H1 (cell line): ENCODE data around the gene SSX2IP. TPM values are rescaled to one million over a fixed set of nuclear protein-coding genes. Genes with fewer than 3 reads are reported as not detected.

ENCODE experiments used
- CTCF ChIA-PET: fragments of 300-600 bp; sonication (Branson Sonifier 250); formaldehyde crosslinking; loops from one replicate; lab custom pipeline; 2021; ENCODE audit not compliant: partially characterized antibody; lab: Charles Lee
- POLR2A ChIA-PET: fragments of 300-600 bp; sonication (Branson Sonifier 250); formaldehyde crosslinking; loops from one replicate; lab custom pipeline; 2021; ENCODE audit warnings: inconsistent platforms; ENCODE audit not compliant: partially characterized antibody; lab: Charles Lee
- DNase-seq, 2 experiments: peaks; one replicate each; pipeline versions ENCODE4 v3.0.0 to v3.0.0-alpha.2; 2010 to 2022; ENCODE audit warnings: low spot score in 2 of 2, low read depth in 1 of 2, mixed read lengths in 1 of 2
- FAIRE-seq: peaks from 2 replicates; lab custom pipeline; 2011; peaks lifted over from hg19 to GRCh38; lab: Jason Lieb, UNC
- H2AFZ ChIP-seq: 2 replicates; pipeline ENCODE4 v1.8.1; 2012; ENCODE audit warnings: low read length, inconsistent platforms
- H2AK5ac ChIP-seq: 2 replicates; pipeline ENCODE4 v1.6.1; 2013; ENCODE audit warnings: low read depth, low read length
- H2BK120ac ChIP-seq: replicated peaks from 2 replicates; pipeline ENCODE3; 2013; ENCODE audit warnings: low read depth, low read length, inconsistent platforms
- H2BK12ac ChIP-seq: 2 replicates; pipeline ENCODE4 v1.6.1; 2013; ENCODE audit warnings: low read depth, low read length
- H2BK15ac ChIP-seq: 2 replicates; pipeline ENCODE4 v1.6.1; 2013; ENCODE audit warnings: low read length
- H2BK20ac ChIP-seq: 2 replicates; pipeline ENCODE4 v1.6.1; 2013; ENCODE audit warnings: low read length
- H2BK5ac ChIP-seq: 2 replicates; pipeline ENCODE4 v1.6.1; 2013; ENCODE audit warnings: low read depth, low read length
- H3K14ac ChIP-seq: 2 replicates; pipeline ENCODE4 v1.6.1; 2013; ENCODE audit warnings: inconsistent platforms; ENCODE audit not compliant: insufficient read length
- H3K18ac ChIP-seq: 2 replicates; pipeline ENCODE4 v1.6.1; 2013; ENCODE audit warnings: low read length; ENCODE audit errors: extremely low read depth
- H3K23ac ChIP-seq: 2 replicates; pipeline ENCODE4 v1.6.1; 2013; ENCODE audit warnings: inconsistent platforms; ENCODE audit not compliant: insufficient read length
- H3K23me2 ChIP-seq: 2 replicates; pipeline ENCODE4 v1.6.1; 2013; ENCODE audit warnings: low read depth, low read length
- H3K27ac ChIP-seq: 2 replicates; pipeline ENCODE4 v1.6.1; 2011; ENCODE audit warnings: low read depth, low read length, inconsistent platforms
- H3K27me3 ChIP-seq, 4 experiments: replicated peaks in 1 of 4; 1 replicate in 1 of 4; 2 replicates in 3 of 4; pipeline versions ENCODE4 v1.6.1 to v1.8.1; 2011 to 2013; ENCODE audit warnings: low read length in 3 of 4, mild to moderate bottlenecking in 3 of 4, inconsistent platforms in 2 of 4, mixed read lengths in 2 of 4, moderate library complexity in 1 of 4; ENCODE audit not compliant: control insufficient read depth in 3 of 4, insufficient read depth in 3 of 4; ENCODE audit errors: extremely low read depth in 1 of 4
- H3K36me3 ChIP-seq, 4 experiments: 2 replicates each; pipeline versions ENCODE4 v1.6.1 to v1.8.1; 2011 to 2013; ENCODE audit warnings: mild to moderate bottlenecking in 4 of 4, low read length in 3 of 4, moderate library complexity in 2 of 4, control low read depth in 1 of 4, inconsistent platforms in 1 of 4; ENCODE audit not compliant: insufficient read depth in 4 of 4, control insufficient read depth in 2 of 4
- H3K4ac ChIP-seq: replicated peaks from 2 replicates; pipeline ENCODE3; 2013; ENCODE audit warnings: low read length, low read depth, mixed read lengths, inconsistent platforms; ENCODE audit not compliant: insufficient read length
- H3K4me1 ChIP-seq, 4 experiments: replicated peaks in 1 of 4; 1 replicate in 1 of 4; 2 replicates in 3 of 4; pipeline versions ENCODE4 v1.6.1 to v1.8.1; 2011 to 2013; ENCODE audit warnings: low read length in 3 of 4, inconsistent platforms in 2 of 4, mixed read lengths in 1 of 4; ENCODE audit not compliant: insufficient read depth in 4 of 4, control insufficient read depth in 3 of 4
- H3K4me2 ChIP-seq, 2 experiments: 2 replicates each; pipeline versions ENCODE4 v1.6.1 to v1.8.1; 2011 to 2013; ENCODE audit warnings: low read depth in 2 of 2, low read length in 2 of 2, control low read depth in 1 of 2, inconsistent platforms in 1 of 2, mild to moderate bottlenecking in 1 of 2; ENCODE audit not compliant: insufficient read depth in 1 of 2
- H3K4me3 ChIP-seq, 4 experiments: fragments of 200-600, 300-600 bp in 1 of 4; sonication (generic), shearing (Covaris generic), sonication (Bioruptor Twin) in 1 of 4; 2 replicates each; pipeline versions ENCODE4 v1.5.1 to v1.8.1; 2011 to 2016; ENCODE audit warnings: low read length in 4 of 4, low read depth in 3 of 4, control low read depth in 2 of 4, inconsistent platforms in 2 of 4, mild to moderate bottlenecking in 2 of 4, mixed read lengths in 1 of 4, moderate library complexity in 1 of 4; ENCODE audit not compliant: insufficient read depth in 2 of 4; ENCODE audit errors: extremely low read depth in 1 of 4
- H3K56ac ChIP-seq: replicated peaks from 2 replicates; pipeline ENCODE3; 2013; ENCODE audit warnings: low read depth, mild to moderate bottlenecking, mixed read lengths, low read length, inconsistent platforms; ENCODE audit not compliant: insufficient read length
- H3K79me1 ChIP-seq: 2 replicates; pipeline ENCODE4 v1.6.1; 2013; ENCODE audit warnings: low read depth, low read length, control low read depth
- H3K79me2 ChIP-seq, 2 experiments: 2 replicates each; pipeline versions ENCODE4 v1.6.1 to v1.8.1; 2012 to 2013; ENCODE audit warnings: low read length in 2 of 2, mild to moderate bottlenecking in 2 of 2, inconsistent platforms in 1 of 2; ENCODE audit not compliant: insufficient read depth in 2 of 2, control insufficient read depth in 1 of 2
- H3K9ac ChIP-seq, 4 experiments: replicated peaks in 1 of 4; 1 replicate in 1 of 4; 2 replicates in 3 of 4; pipeline versions ENCODE4 v1.6.1 to v1.8.1; 2011 to 2013; ENCODE audit warnings: low read depth in 3 of 4, low read length in 3 of 4, control low read depth in 2 of 4, mild to moderate bottlenecking in 2 of 4, moderate library complexity in 2 of 4, inconsistent platforms in 1 of 4; ENCODE audit errors: extremely low read depth in 1 of 4
- H3K9me3 ChIP-seq, 2 experiments: 2 replicates each; pipeline versions ENCODE4 v1.6.1 to v1.8.1; 2012 to 2013; ENCODE audit warnings: mild to moderate bottlenecking in 2 of 2, moderate library complexity in 2 of 2, control low read depth in 1 of 2, inconsistent platforms in 1 of 2, low read depth in 1 of 2, low read length in 1 of 2, mixed read lengths in 1 of 2; ENCODE audit not compliant: insufficient read depth in 2 of 2
- H4K20me1 ChIP-seq, 2 experiments: replicated peaks in 1 of 2; 2 replicates each; pipeline versions ENCODE3 to v1.8.1; 2011 to 2013; ENCODE audit warnings: inconsistent platforms in 2 of 2, low read length in 2 of 2, mild to moderate bottlenecking in 1 of 2; ENCODE audit not compliant: insufficient read depth in 2 of 2, control insufficient read depth in 1 of 2
- H4K5ac ChIP-seq: 2 replicates; pipeline ENCODE4 v1.6.1; 2013; ENCODE audit warnings: low read length, low read depth, mixed read lengths, inconsistent platforms; ENCODE audit not compliant: insufficient read length
- H4K8ac ChIP-seq: 2 replicates; pipeline ENCODE4 v1.8.0; 2013; ENCODE audit warnings: mild to moderate bottlenecking, moderate library complexity, low read length, inconsistent platforms; ENCODE audit not compliant: insufficient read depth; ENCODE audit errors: extremely low read depth
- H4K91ac ChIP-seq: replicated peaks from 2 replicates; pipeline ENCODE3; 2013; ENCODE audit warnings: low read length, mixed read lengths, inconsistent platforms; ENCODE audit not compliant: insufficient read length
- BCL11A ChIP-seq, 2 experiments: IDR thresholded peaks; one replicate each; pipeline ENCODE4 v1.6.1; 2011; ENCODE audit warnings: low read depth in 2 of 2, low read length in 2 of 2, mild to moderate bottlenecking in 2 of 2
- CBX8 ChIP-seq: fragments of 300-800, 300-1000 bp; sonication (generic); IDR thresholded peaks from 2 replicates; pipeline ENCODE4 v1.7.1; 2016; ENCODE audit warnings: low read depth, low read length, borderline replicate concordance
- CEBPB ChIP-seq: IDR thresholded peaks from 2 replicates; pipeline ENCODE4 v1.6.1; 2012; ENCODE audit warnings: low read depth, low read length
- CREB1 ChIP-seq: IDR thresholded peaks from 2 replicates; pipeline ENCODE4 v1.6.1; 2012; ENCODE audit warnings: inconsistent platforms
- EGR1 ChIP-seq: IDR thresholded peaks from 2 replicates; pipeline ENCODE4 v1.6.1; 2011; ENCODE audit warnings: low read depth, low read length, borderline replicate concordance
- FOSL1 ChIP-seq: IDR thresholded peaks from 2 replicates; pipeline ENCODE4 v1.6.1; 2011; ENCODE audit warnings: mild to moderate bottlenecking, low read depth, low read length, moderate library complexity; ENCODE audit not compliant: insufficient read depth
- NANOG ChIP-seq: IDR thresholded peaks from 2 replicates; pipeline ENCODE4 v1.6.1; 2011; ENCODE audit warnings: low read length, low read depth, mild to moderate bottlenecking, inconsistent platforms; ENCODE audit not compliant: insufficient read depth, poor library complexity, severe bottlenecking
- POLR2A ChIP-seq, 2 experiments: IDR thresholded peaks; 1 replicate in 1 of 2; 2 replicates in 1 of 2; pipeline ENCODE4 v1.6.1; 2011; ENCODE audit warnings: low read depth in 2 of 2, low read length in 2 of 2, mild to moderate bottlenecking in 2 of 2; ENCODE audit errors: control extremely low read depth in 1 of 2
- RAD21 ChIP-seq, 2 experiments: IDR thresholded peaks in 1 of 2; conservative IDR thresholded peaks in 1 of 2; 2 replicates each; pipeline ENCODE4 v1.6.1; 2011; ENCODE audit warnings: low read depth in 2 of 2, low read length in 2 of 2, improper control_type of control experiment in 1 of 2, inconsistent platforms in 1 of 2, mild to moderate bottlenecking in 1 of 2, moderate library complexity in 1 of 2
- RBBP5 ChIP-seq: IDR thresholded peaks from 2 replicates; pipeline ENCODE4 v1.7.1; 2012; ENCODE audit warnings: low read depth, mild to moderate bottlenecking, inconsistent platforms, low read length, moderate library complexity, borderline replicate concordance
- SIN3A ChIP-seq, 2 experiments: IDR thresholded peaks in 1 of 2; conservative IDR thresholded peaks in 1 of 2; 2 replicates each; pipeline ENCODE4 v1.6.1; 2011 to 2012; ENCODE audit warnings: low read length in 2 of 2, improper control_type of control experiment in 1 of 2, low read depth in 1 of 2, mild to moderate bottlenecking in 1 of 2
- USF2 ChIP-seq: IDR thresholded peaks from 2 replicates; pipeline ENCODE4 v1.6.1; 2011; ENCODE audit warnings: low read length, improper control_type of control experiment
- ZNF274 ChIP-seq: IDR thresholded peaks from 2 replicates; pipeline ENCODE4 v1.7.0; 2012; ENCODE audit warnings: low read length, borderline replicate concordance; ENCODE audit errors: extremely low read depth
- WGBS, 2 experiments: shearing (Covaris generic) in 1 of 2; methylation state at CpG; one replicate each; pipeline versions ENCODE4 v1.1.6 to v1.1.7; 2013 to 2015; ENCODE audit warnings: low lambda C conversion rate in 2 of 2, mixed read lengths in 2 of 2, inconsistent platforms in 1 of 2, low coverage in 1 of 2, missing lambda C conversion rate in 1 of 2; ENCODE audit not compliant: insufficient replicate concordance in 2 of 2, insufficient coverage in 1 of 2, insufficient read length in 1 of 2; ENCODE audit errors: extremely low coverage in 1 of 2, missing lambda C conversion rate in 1 of 2; 5-methylcytosine and 5-hydroxymethylcytosine counted together
- polyA plus RNA-seq, 7 experiments: library from polyadenylated mRNA; depleted of rRNA in 3 of 7; stranded (reverse) in 5 of 7; unstranded in 2 of 7; fragments of >200 nt in 5 of 7; fragments of 200-250 nt in 2 of 7; gene quantifications; 1 replicate in 5 of 7; 2 replicates in 1 of 7; 4 replicates in 1 of 7; pipeline versions ENCODE4 v1.2.1 to v1.2.3, GENCODE V29; 2011 to 2013; ENCODE audit warnings: missing spikeins in 2 of 7, mixed read lengths in 2 of 7
- total RNA-seq: library from RNA; stranded (reverse); fragmentation: NEBNext Ultra II Directional; extraction: Animal tissue kit (Norgen Biotek cat#: 25700); gene quantifications from 2 replicates; pipeline ENCODE4 v1.2.1, GENCODE V29; 2021

The SSX2IP gene
- total and polyA plus RNA-seq, 2 of the 8 experiments (the other 6 are each of a cell fraction or from before 2014, with no cell fraction given), result 4.0 to 31.3 TPM

- Histone ChIP-seq H3K14ac (no peak overlapping the region), H4K20me1 (peaks cover 0 to 2% of the 10 kb centered on the region in 2 experiments), H2BK120ac (no peak overlapping the region), H4K8ac (no peak overlapping the region), H2AFZ (no peak overlapping the region), H4K91ac (no peak overlapping the region), H3K4me1 (peaks cover 0 to 3% (median 2%) of the 10 kb centered on the region in 4 experiments; a peak in 4 of 7 replicates), H3K79me1 (peaks cover 5% of the 10 kb centered on the region), H3K4me2 (no peak overlapping the region), H3K36me3 (no peaks in the 10 kb centered on the region), H3K27ac (no peak overlapping the region), H3K56ac (no peak overlapping the region), H2BK12ac (no peak overlapping the region), H3K4me3 (no peak overlapping the region), H3K18ac (no peak overlapping the region), H3K79me2 (peaks cover 8 to 81% of the 10 kb centered on the region in 2 experiments; a peak in 3 of 4 replicates), H3K23ac (no peak overlapping the region), H2AK5ac (no peak overlapping the region), H3K27me3 (no peaks in the 10 kb centered on the region), H2BK20ac (no peak overlapping the region), H3K9me3 (no peaks in the 10 kb centered on the region), H4K5ac (no peak overlapping the region), H2BK5ac (no peak overlapping the region), H3K9ac (no peak overlapping the region), H2BK15ac (no peak overlapping the region), H3K23me2 (peaks cover 4% of the 10 kb centered on the region; the same call in 1 of the 2 replicates), H3K4ac (no peak overlapping the region)
- no peak for DNase-seq
- CTCF ChIA-PET, result interaction anchor here (0.7 to 1.3 kb wide), 3 partner anchors 18 to 195 kb away, joined by 3 read pairs; no protein-coding TSS in a partner anchor
- POLR2A ChIA-PET, result interaction anchor here (4.1 kb wide), 1 partner anchor 8 kb away, joined by 33 read pairs; no protein-coding TSS in a partner anchor
- WGBS, 2 experiments, result 87% methylated on average over 1 of the region's 1 CpG; no CpG with 5 or more reads in 1 of the 2 experiments
- FAIRE-seq, result no peak
- TF ChIP-seq BCL11A (IDR thresholded peaks at IDR 0.05; ENCODE audit: low read depth in 2 of 2, low read length in 2 of 2) (no peak), CBX8 (no peak), CREB1 (no peak), RBBP5 (no peak), RAD21 (IDR thresholded peaks at IDR 0.05 in 1 of 2, conservative IDR thresholded peaks at IDR 0.05 in 1 of 2; ENCODE audit: low read depth in 2 of 2, low read length in 2 of 2) (no peak), FOSL1 (no peak), ZNF274 (no peak), USF2 (no peak), NANOG (no peak), EGR1 (no peak), CEBPB (no peak), POLR2A (IDR thresholded peaks at IDR 0.05; ENCODE audit: control extremely low read depth in 1 of 2, low read depth in 2 of 2, low read length in 2 of 2) (no peak), SIN3A (conservative IDR thresholded peaks at IDR 0.05 in 1 of 2, IDR thresholded peaks at IDR 0.05 in 1 of 2; ENCODE audit: low read depth in 1 of 2, low read length in 2 of 2) (no peak)
Observed at GRCh38 chr1:84686223-84686622, 4.0 kb downstream of the SSX2IP start.
